Activated CD4-positive, alpha-beta T cell treated with anti-CD3 and anti-CD28 coated beads for 1 hour (primary cell): Measurements from ENCODE around the gene E2F2.
"Not testable (repeated sequence)": the region's sequence is repeated elsewhere in the genome, so short reads cannot be mapped to it uniquely, and the experiment has no call there.

Experiments used
- DNase-seq: peaks from one replicate; pipeline ENCODE4 v3.0.0-alpha.2; 2020

The E2F2 gene

GRCh38 chr1:23522244-23522982, 8.6 kb downstream of the E2F2 start:
- no peak for DNase-seq

- DNase-seq: no peak
Measured at GRCh38 chr1:23521588-23521987, 9.4 kb downstream of the E2F2 start.

- no peak for DNase-seq
Measured at GRCh38 chr1:23517581-23517980, 13.5 kb downstream of the E2F2 start.

- DNase-seq: no peak
Measured at GRCh38 chr1:23515905-23516304, 15.1 kb downstream of the E2F2 start.

GRCh38 chr1:23514111-23514679, 16.8 kb downstream of the E2F2 start:
- DNase-seq: no peak

GRCh38 chr1:23509896-23510295, 21.1 kb downstream of the E2F2 start:
- DNase-seq: no peak

- DNase-seq: no peak
Measured at GRCh38 chr1:23506376-23507107, 24.5 kb downstream of the E2F2 start.

- no peak for DNase-seq
Measured at GRCh38 chr1:23505851-23506250, 25.2 kb downstream of the E2F2 start.

GRCh38 chr1:23504156-23504555, 26.9 kb downstream of the E2F2 start:
- DNase-seq: not testable (repeated sequence)

- no peak for DNase-seq
Measured at GRCh38 chr1:23502951-23503350, 28.1 kb downstream of the E2F2 start.

- DNase-seq: no peak
Measured at GRCh38 chr1:23500466-23500865, 30.6 kb downstream of the E2F2 start.

- DNase-seq: no peak
Measured at GRCh38 chr1:23497777-23498439, 33.1 kb downstream of the E2F2 start.

GRCh38 chr1:23496490-23497181, 34.4 kb downstream of the E2F2 start:
- no peak for DNase-seq

- DNase-seq: not testable (repeated sequence)
Measured at GRCh38 chr1:23494836-23495235, 36.2 kb downstream of the E2F2 start.

- DNase-seq: not testable (repeated sequence)
Measured at GRCh38 chr1:23492776-23493175, 38.3 kb downstream of the E2F2 start.

- no peak for DNase-seq
Measured at GRCh38 chr1:23492132-23492720, 38.8 kb downstream of the E2F2 start.

GRCh38 chr1:23489842-23490241, 41.2 kb downstream of the E2F2 start:
- no peak for DNase-seq

GRCh38 chr1:23485002-23485332, 46.1 kb downstream of the E2F2 start:
- no peak for DNase-seq

GRCh38 chr1:23484253-23485001, 46.6 kb downstream of the E2F2 start:
- DNase-seq: peak; percentile 82

- no peak for DNase-seq
Measured at GRCh38 chr1:23483321-23484252, 47.4 kb downstream of the E2F2 start, which contains the start of gene ASAP3. Gene ASAP3, minus strand, starts transcription at chr1:23484179. Its CDS starts 46 bp downstream, at chr1:23484133.

GRCh38 chr1:23481904-23482303, 49.1 kb downstream of the E2F2 start:
- no peak for DNase-seq
